SKM-1 (cell line): ENCODE data around the gene SRRM1.
"Not testable (repeated sequence)": the region's sequence is repeated elsewhere in the genome, so short reads cannot be mapped to it uniquely, and the experiment has no call there.

Source experiments
- DNase-seq: peaks from one replicate; lab custom pipeline; 2025; ENCODE audit not compliant: unreplicated experiment; lab: John Stamatoyannopoulos, UW

The SRRM1 gene

GRCh38 chr1:24693827-24694379 lies 50.8 kb downstream of the SRRM1 start:
- DNase-seq = no peak

GRCh38 chr1:24694380-24694843 lies 51.3 kb downstream of the SRRM1 start:
- DNase-seq = no peak

DNA sequence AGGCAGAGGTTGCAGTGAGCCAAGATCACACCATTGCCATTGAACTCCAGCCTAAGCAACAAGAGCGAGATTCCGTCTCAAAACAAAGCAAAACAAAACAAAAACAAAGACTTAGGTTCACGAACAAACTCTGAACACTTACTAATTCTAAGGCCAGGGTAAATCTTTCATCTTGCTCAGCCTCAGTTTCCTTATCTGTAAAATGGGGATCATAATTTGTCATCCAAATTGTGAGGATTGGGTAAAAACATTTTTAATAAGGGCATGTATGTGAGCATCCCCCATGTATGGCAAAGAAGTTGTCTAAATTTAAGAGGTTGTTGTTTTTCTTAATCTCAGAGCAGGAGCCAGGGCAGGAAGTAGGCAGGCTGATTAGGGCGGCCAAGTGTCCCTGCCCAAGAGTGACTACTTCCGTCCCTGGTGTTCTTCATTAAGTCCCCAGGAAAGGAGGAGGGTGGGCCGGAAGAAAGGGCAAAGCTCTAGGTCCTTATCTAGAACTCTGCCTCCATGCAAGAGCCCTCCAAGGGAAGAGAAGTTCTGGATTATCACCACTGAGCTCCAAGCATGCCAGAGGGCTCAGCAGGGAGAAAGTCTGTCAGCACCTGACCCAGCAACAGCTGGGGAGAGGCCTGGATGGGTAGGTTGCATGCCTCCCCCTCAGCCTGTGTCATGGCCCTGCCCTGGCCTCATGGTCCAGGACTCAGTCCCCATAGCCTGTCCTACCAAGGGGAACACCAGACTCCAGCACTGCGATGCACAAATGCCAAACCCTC lies 52.3 kb downstream of the SRRM1 start:
- DNase-seq = no peak

DNA sequence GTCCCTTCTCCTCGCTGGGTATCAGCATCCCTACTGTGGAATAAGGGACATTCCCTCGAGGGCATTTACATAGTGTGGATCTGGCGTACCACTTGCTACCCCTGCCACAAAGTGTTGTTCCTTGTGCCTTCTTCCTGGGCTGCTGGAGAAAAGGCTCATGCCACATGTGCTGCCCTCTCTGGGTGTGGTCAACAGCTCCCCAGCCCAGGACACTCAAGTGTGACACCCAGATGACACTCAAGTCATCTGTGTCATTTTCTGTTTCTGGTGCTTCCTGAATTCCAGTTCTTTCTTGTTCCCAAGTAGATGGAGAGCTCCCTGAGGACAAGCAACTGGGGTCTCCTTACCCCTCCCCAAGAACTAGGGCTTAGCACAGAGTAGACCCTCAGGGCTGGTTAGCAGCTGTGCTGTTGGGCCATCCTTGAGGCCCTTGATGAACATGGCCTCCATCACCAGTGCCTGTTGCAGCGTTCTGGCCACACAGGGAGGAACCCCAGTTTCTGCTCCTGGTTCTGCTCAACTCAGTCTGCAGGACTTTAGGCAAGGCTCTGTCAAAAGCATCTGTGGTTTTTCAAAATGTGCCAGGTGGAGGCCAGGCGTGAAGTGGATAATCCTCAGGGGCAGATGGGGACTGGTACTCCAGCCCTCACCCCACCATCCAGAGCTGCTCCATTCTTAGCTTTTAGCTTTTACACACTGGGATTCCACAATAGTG lies 53.1 kb downstream of the SRRM1 start:
- DNase-seq = no peak

DNA sequence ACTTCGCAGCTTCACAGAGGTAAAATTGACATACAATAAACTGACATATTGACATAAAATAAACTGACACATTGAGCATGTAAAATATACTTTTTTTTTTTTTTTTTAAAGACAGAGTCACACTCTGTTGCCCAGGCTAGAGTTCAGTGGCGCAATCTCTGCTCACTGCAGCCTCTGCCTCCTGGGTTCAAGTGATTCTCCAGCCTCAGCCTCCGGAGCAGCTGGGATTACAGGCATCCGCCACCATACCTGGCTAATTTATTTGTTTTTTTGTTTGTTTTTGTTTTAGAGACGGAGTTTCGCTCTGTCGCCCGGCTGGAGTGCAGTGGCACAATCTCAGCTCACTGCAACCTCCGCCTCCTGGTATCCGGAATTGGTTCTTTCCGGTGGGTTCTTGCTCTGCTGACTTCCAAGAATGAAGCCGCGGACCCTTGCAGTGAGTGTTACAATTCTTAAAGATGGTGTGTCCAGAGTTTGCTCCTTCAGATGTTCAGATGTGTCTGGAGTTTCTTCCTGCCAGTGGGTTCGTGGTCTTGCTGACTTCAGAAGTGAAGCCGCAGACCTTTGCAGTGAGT lies 53.7 kb downstream of the SRRM1 start:
- DNase-seq = no peak

DNA sequence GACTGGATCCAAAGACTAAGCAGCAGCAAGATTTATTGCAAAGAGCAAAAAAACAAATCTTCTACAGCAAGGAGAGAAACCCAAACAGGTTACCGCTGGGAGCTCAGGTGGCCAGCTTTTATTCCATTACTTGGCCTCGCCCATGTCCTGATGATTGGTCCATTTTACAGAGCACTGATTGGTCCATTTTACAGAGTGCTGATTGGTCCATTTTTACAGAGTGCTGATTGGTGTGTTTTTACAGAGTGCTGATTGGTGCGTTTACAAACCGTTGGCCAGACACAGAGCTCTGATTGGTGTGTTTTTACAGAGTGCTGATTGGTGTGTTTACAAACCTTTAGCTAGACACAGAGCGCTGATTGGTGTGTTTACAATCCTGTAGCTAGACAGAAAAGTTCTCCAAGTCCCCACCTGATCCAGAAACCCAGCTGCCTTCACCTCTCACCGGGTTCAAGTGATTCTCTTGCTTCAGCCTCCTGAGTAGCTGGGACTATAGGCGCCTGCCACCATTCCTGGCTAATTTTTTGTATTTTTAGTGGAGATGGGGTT lies 54.4 kb downstream of the SRRM1 start:
- DNase-seq = not testable (repeated sequence)

DNA sequence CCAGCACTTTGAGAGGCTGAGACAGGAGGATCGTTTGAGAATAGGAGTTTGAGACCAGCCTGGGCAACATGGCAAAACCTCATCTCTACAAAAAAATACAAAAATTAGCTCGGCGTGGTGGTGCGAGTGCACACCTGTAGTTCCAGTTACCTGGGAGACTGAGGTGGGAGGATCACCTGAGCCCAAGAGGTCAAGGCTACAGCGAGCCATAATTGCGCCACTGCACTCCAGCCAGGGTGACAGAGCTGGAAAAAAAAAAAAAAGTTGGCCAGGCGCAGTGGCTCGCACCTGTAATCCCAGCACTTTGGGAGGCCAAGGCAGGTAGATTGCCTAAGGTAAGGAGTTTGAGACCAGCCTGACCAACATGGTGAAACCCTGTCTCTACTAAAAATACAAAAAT lies 55.2 kb downstream of the SRRM1 start:
- DNase-seq = not testable (repeated sequence)

GRCh38 chr1:24699628-24700027 lies 56.5 kb downstream of the SRRM1 start:
- no peak for DNase-seq

DNA sequence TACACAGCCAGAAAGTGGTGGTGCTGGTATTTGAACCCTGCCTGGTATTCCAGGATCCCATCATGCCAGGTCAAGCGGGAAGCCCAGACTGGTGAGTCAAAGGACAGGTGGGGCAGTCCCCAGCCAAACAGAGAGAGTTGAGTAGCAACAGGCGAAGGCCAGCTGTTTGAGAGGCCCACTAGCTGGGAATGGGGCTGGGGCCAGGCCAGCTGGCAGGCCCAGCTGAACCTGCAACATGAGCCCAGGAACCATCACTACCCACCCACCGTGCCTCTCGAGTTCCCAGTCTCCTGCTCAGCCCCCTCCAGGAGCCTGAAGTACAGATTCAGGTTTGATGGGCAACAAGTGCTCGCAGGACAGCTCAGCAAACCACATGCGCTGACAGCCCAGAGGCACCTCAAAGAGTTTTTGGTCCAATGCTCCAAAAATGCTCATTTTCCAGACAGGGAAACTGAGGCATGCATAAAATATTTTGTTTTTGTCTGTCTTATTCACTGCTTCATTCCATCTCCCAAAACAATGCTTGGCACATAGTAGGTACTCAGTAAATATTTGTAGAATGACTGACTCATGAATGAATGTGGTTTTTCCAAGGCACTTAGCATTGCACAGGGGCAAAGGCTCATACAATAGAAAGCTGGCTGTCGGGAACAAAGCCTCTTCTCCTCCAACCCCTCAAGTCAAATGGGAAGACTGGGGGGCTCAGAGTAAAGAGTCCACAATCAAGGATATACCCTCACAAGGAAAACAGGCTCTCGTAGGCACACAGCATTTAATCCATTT lies 59.6 kb downstream of the SRRM1 start:
- DNase-seq = no peak

- DNase-seq = no peak
Measured at GRCh38 chr1:24704411-24705259, 61.5 kb downstream of the SRRM1 start.

DNA sequence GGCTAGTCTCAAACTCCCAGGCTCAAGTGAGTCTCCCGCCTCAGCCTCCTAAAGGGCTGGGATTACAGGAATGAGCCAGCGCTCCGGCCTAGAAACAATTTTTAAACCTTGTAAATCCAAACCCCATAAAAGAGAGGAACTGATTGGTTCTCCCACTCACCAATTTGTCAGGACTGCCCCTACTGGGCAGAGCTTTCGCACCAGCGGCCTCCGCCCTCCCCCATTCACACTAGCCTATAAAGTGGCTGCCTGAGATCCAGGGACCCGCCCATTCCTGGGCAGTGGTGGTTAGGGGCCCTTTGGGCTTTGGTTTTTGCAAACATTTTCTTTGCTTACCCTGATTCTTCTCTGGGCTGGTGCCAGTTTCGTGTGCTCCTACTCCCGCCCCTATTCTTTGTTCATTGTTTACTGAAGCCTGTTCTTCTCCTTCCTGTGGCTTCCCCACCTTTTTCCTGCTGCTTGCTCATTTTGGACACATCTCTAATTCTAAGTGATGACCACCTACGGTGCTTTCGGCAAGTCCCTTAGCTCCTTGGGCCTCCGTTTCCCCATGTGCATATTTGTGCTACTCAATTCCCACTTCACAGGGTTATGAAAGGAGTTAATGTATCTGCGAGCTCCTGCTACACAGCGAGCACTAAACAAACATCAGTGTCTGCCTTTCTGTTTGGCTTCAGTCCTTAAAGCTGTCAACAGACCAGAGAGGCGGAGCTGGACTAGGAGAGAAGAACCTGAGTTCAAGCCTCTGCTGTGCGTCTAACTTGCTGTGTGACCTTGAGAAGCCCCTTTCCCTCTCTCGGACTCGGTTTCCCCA lies 62.4 kb downstream of the SRRM1 start:
- no peak for DNase-seq

DNA sequence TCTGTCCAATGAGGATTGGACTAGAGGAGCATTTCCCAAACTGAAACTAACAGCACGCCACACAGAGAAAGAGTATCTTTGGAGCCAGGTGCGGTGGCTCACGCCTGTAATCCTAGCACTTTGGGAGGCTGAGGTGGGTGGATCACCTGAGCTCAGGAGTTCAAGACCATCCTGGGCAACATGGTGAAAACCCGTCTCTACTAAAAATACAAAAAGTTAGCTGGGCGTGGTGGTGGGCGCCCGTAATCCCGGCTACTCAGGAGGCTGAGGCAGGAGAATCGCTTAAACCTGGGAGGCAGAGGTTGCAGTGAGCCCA lies 62.9 kb downstream of the SRRM1 start:
- not testable (repeated sequence) for DNase-seq

- DNase-seq = no peak
Measured at GRCh38 chr1:24707687-24708086, 64.6 kb downstream of the SRRM1 start.

- DNase-seq = no peak
Measured at GRCh38 chr1:24708938-24709337, 65.8 kb downstream of the SRRM1 start.

GRCh38 chr1:24709791-24710441 lies 66.8 kb downstream of the SRRM1 start:
- DNase-seq = no peak

- no peak for DNase-seq
Measured at GRCh38 chr1:24711329-24711728, 68.2 kb downstream of the SRRM1 start.

DNA sequence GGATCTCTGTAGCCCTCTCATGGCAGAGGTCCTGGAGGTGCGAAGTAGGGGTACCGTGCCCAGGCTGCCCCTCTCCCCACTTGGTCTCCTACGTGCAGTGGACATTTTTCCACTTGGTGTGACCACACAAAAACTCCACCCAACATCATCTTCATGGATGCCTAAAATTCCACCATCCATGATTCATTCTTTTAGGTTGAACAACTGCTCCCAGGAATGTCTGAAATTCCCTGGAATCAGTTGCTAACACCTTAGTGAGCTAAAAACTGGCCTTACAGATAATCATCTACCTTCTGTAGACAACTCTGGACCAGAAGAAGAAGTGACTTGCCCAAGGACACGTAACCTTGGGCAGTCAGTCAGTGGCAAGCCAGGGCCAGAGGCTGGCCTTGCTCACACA lies 70.1 kb downstream of the SRRM1 start:
- DNase-seq = no peak

- DNase-seq = no peak
Measured at GRCh38 chr1:24713736-24714135, 70.6 kb downstream of the SRRM1 start.
